DMS 273 (cell line): ENCODE data around the gene OR2D2.
"Not testable (repeated sequence)": the region's sequence is repeated elsewhere in the genome, so short reads cannot be mapped to it uniquely, and the experiment has no call there.

Source experiments
- DNase-seq: peaks from one replicate; lab custom pipeline; 2025; ENCODE audit not compliant: unreplicated experiment; lab: John Stamatoyannopoulos, UW

Gene OR2D2

GRCh38 chr11:6887711-6888110, 4.6 kb downstream of the OR2D2 start:
- DNase-seq: not testable (repeated sequence)

- no peak for DNase-seq
Observed at GRCh38 chr11:6882751-6883150, 9.5 kb downstream of the OR2D2 start.

GRCh38 chr11:6876914-6877313, 15.4 kb downstream of the OR2D2 start:
- no peak for DNase-seq

- DNase-seq: no peak
Observed at GRCh38 chr11:6876325-6876724, 16.0 kb downstream of the OR2D2 start, which contains the start of gene OR10A4. Gene OR10A4 (plus strand): TSS chr11:6876625. CDS start chr11:6876648, 23 bp downstream.

- DNase-seq: no peak
Observed at GRCh38 chr11:6875761-6876160, 16.5 kb downstream of the OR2D2 start.

GRCh38 chr11:6871278-6871677, 21.0 kb downstream of the OR2D2 start:
- DNase-seq: no peak

- no peak for DNase-seq
Observed at GRCh38 chr11:6864438-6864837, 27.9 kb downstream of the OR2D2 start.

- DNase-seq: peak; percentile 1
Observed at GRCh38 chr11:6862961-6863360, 29.3 kb downstream of the OR2D2 start, which contains the start of gene OR10A2. Gene OR10A2 (plus strand): TSS chr11:6863057. CDS start chr11:6869755, 6,698 bp downstream.

GRCh38 chr11:6856871-6857270, 35.4 kb downstream of the OR2D2 start:
- no peak for DNase-seq

GRCh38 chr11:6855971-6856541, 36.2 kb downstream of the OR2D2 start:
- DNase-seq: no peak

GRCh38 chr11:6854801-6855200, 37.5 kb downstream of the OR2D2 start:
- DNase-seq: not testable (repeated sequence)

GRCh38 chr11:6850526-6850925, 41.8 kb downstream of the OR2D2 start:
- DNase-seq: no peak

GRCh38 chr11:6845383-6845782, 46.9 kb downstream of the OR2D2 start, which contains the start of gene OR10A5:
Gene OR10A5 (plus strand): TSS chr11:6845683. CDS start chr11:6845683, 0 bp downstream.
- no peak for DNase-seq

GRCh38 chr11:6844356-6844755, 47.9 kb downstream of the OR2D2 start:
- DNase-seq: no peak

- no peak for DNase-seq
Observed at GRCh38 chr11:6843670-6844069, 48.6 kb downstream of the OR2D2 start.

GRCh38 chr11:6841694-6842093, 50.6 kb downstream of the OR2D2 start:
- DNase-seq: no peak
